ENCODE results near the gene DEPP1.

GRCh38 chr10:44981172-44982113, 2.8 kb upstream of the DEPP1 start:
- TF ChIP-seq CTCF (IDR thresholded peaks at IDR 0.05): no peak
- TF ChIP-seq POLR2A (IDR thresholded peaks at IDR 0.05): no peak
- peak in 3 of 4 donors; percentile 49 to 59 (median 51) for TF ChIP-seq POLR2AphosphoS5 (IDR thresholded peaks at IDR 0.05)
